ENCODE measurements around the gene WNT8A. TPM values are rescaled to one million over a fixed set of nuclear protein-coding genes. Genes with fewer than 3 reads are reported as not detected.

WNT8A gene
- total and polyA plus RNA-seq, 2 of the 8 experiments (the other 6 are each of a cell fraction or from before 2014, with no cell fraction given) = 0.06 TPM; not detected in 1

DNA sequence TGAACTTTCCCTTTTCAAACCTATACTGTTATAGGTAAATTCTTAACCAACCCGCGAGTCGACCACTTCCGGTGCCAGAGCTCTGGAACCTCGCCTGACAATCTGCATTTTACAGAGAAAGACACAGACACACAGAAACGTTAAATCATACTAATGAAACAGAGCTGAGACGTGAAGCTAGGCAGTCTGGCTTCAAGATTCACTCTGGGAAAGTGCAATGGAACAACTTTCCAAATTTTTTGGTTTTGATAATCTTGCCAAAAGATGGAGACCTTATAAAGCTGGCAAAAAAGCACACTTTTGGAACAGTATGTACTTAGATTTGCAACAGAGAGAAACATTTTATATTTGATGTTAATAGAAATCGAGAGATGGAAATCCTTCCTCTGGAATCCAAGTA, 15.9 kb upstream of the WNT8A start:
- H4K20me1 ChIP-seq (replicated peaks in 1 of 2; ENCODE audit: control insufficient read depth in 1 of 2, insufficient read depth in 2 of 2, low read length in 2 of 2) = no peaks in the 10 kb centered on the region
- H2BK120ac ChIP-seq (replicated peaks; ENCODE audit: low read depth, low read length) = no peak overlapping the region
- no peak overlapping the region for H2BK12ac ChIP-seq (ENCODE audit: low read depth, low read length)
- H3K4me2 ChIP-seq (ENCODE audit: insufficient read depth in 1 of 2, low read depth in 2 of 2, low read length in 2 of 2) = no peak overlapping the region
- POLR2A ChIA-PET (ENCODE audit: partially characterized antibody) = interaction anchor here (1.0 kb wide), 1 partner anchor 35 kb away, joined by 3 read pairs; the partner anchor contains the start of gene FAM13B
- H2AK5ac ChIP-seq (ENCODE audit: low read depth, low read length) = no peak overlapping the region
- no peaks in the 10 kb centered on the region for H3K4me1 ChIP-seq (replicated peaks in 1 of 4; ENCODE audit: control insufficient read depth in 3 of 4, insufficient read depth in 4 of 4, low read length in 3 of 4)
- DNase-seq (ENCODE audit: low read depth in 1 of 2, low spot score in 2 of 2) (no peak), FAIRE-seq (no peak)
- no peak overlapping the region for H3K23ac ChIP-seq (ENCODE audit: insufficient read length)
- H3K18ac ChIP-seq (ENCODE audit: extremely low read depth, low read length) = no peak overlapping the region
- no peaks in the 10 kb centered on the region for H3K79me1 ChIP-seq (ENCODE audit: low read depth, low read length)
- no peaks in the 10 kb centered on the region for H3K36me3 ChIP-seq (ENCODE audit: control insufficient read depth in 2 of 4, insufficient read depth in 4 of 4, low read length in 3 of 4)
- H2BK5ac ChIP-seq (ENCODE audit: low read depth, low read length) = no peak overlapping the region
- H3K23me2 ChIP-seq (ENCODE audit: low read depth, low read length) = no peaks in the 10 kb centered on the region
- no peaks in the 10 kb centered on the region for H3K9me3 ChIP-seq (ENCODE audit: insufficient read depth in 2 of 2, low read depth in 1 of 2, low read length in 1 of 2)
- CTCF ChIA-PET (ENCODE audit: partially characterized antibody) = interaction anchor here (1.1 to 11.5 kb wide), 11 partner anchors 7 to 245 kb away, joined by 3 to 179 read pairs (median 8); partner anchors contain the start of genes FAM13B, NME5 and WNT8A
- H2BK15ac ChIP-seq (ENCODE audit: low read length) = no peak overlapping the region
- no peaks in the 10 kb centered on the region for H3K79me2 ChIP-seq (ENCODE audit: control insufficient read depth in 1 of 2, insufficient read depth in 2 of 2, low read length in 2 of 2)
- no peak overlapping the region for H3K27ac ChIP-seq (ENCODE audit: low read depth, low read length)
- no peak overlapping the region for H3K9ac ChIP-seq (replicated peaks in 1 of 4; ENCODE audit: extremely low read depth in 1 of 4, low read depth in 3 of 4, low read length in 3 of 4)
- no peak overlapping the region for H4K8ac ChIP-seq (ENCODE audit: extremely low read depth, insufficient read depth, low read length)
- no peak overlapping the region for H3K4me3 ChIP-seq (ENCODE audit: extremely low read depth in 1 of 4, insufficient read depth in 2 of 4, low read depth in 3 of 4, low read length in 4 of 4)
- H2BK20ac ChIP-seq (ENCODE audit: low read length) = no peak overlapping the region
- H2AFZ ChIP-seq (ENCODE audit: low read length) = no peak overlapping the region
- H3K56ac ChIP-seq (replicated peaks; ENCODE audit: insufficient read length, low read depth, low read length) = no peak overlapping the region
- WGBS, 2 experiments (ENCODE audit: extremely low coverage in 1 of 2, insufficient coverage in 1 of 2, insufficient read length in 1 of 2, insufficient replicate concordance in 2 of 2, low coverage in 1 of 2, low lambda C conversion rate in 2 of 2, missing lambda C conversion rate in 1 of 2) = 92% methylated on average over 8 of the region's 8 CpGs; no CpG with 5 or more reads in 1 of the 2 experiments
- H3K27me3 ChIP-seq (replicated peaks in 1 of 4; ENCODE audit: control insufficient read depth in 3 of 4, extremely low read depth in 1 of 4, insufficient read depth in 3 of 4, low read length in 3 of 4) = no peaks in the 10 kb centered on the region
- H4K91ac ChIP-seq (replicated peaks; ENCODE audit: insufficient read length, low read length) = no peak overlapping the region
- no peak overlapping the region for H4K5ac ChIP-seq (ENCODE audit: insufficient read length, low read depth, low read length)
- H3K4ac ChIP-seq (replicated peaks; ENCODE audit: insufficient read length, low read depth, low read length) = no peak overlapping the region
- H3K14ac ChIP-seq (ENCODE audit: insufficient read length) = no peak overlapping the region
- no peak for TF ChIP-seq RNF2 (IDR thresholded peaks at IDR 0.05; ENCODE audit: borderline replicate concordance, low read depth, low read length, missing control alignments, poor library complexity, severe bottlenecking)
- no peak for TF ChIP-seq KDM4A (IDR thresholded peaks at IDR 0.05; ENCODE audit: low read depth, low read length, severe bottlenecking)
- no peak for TF ChIP-seq BCL11A (IDR thresholded peaks at IDR 0.05; ENCODE audit: low read depth in 2 of 2, low read length in 2 of 2)
- TF ChIP-seq SP1 (IDR thresholded peaks at IDR 0.05; ENCODE audit: low read depth, low read length) = no peak
- TF ChIP-seq CBX8 (IDR thresholded peaks at IDR 0.05; ENCODE audit: borderline replicate concordance, low read depth, low read length) = no peak
- TF ChIP-seq ZNF274 (IDR thresholded peaks at IDR 0.05; ENCODE audit: borderline replicate concordance, extremely low read depth, low read length) = no peak
- TF ChIP-seq SP2 (IDR thresholded peaks at IDR 0.05; ENCODE audit: low read length) = no peak
- TF ChIP-seq JUN (IDR thresholded peaks at IDR 0.05; ENCODE audit: low read depth, low read length) = no peak
- TF ChIP-seq EGR1 (IDR thresholded peaks at IDR 0.05; ENCODE audit: borderline replicate concordance, low read depth, low read length) = no peak
- no peak for TF ChIP-seq HDAC2 (IDR thresholded peaks at IDR 0.05; ENCODE audit: borderline replicate concordance in 1 of 2, low read depth in 2 of 2, low read length in 2 of 2)
- no peak for TF ChIP-seq POLR2AphosphoS5 (IDR thresholded peaks at IDR 0.05; ENCODE audit: low read depth, low read length)
- no peak for TF ChIP-seq CREB1 (IDR thresholded peaks at IDR 0.05)
- no peak for TF ChIP-seq KDM5A (IDR thresholded peaks at IDR 0.05; ENCODE audit: low read length)
